K562 (cell line): ENCODE measurements around the gene FN1. TPM values are rescaled to one million over a fixed set of nuclear protein-coding genes. Genes with fewer than 3 reads are reported as not detected.

Experiments
- ATF3 ChIP-seq, 2 experiments: fragments of 450-650 bp in 1 of 2; sonication (generic) in 1 of 2; formaldehyde crosslinking in 1 of 2; IDR thresholded peaks in 1 of 2; conservative IDR thresholded peaks in 1 of 2; 2 replicates each; pipeline versions ENCODE4 v1.6.1 to v1.8.1; 2016 to 2023; ENCODE audit warnings: mild to moderate bottlenecking in 2 of 2, moderate library complexity in 2 of 2, inconsistent platforms in 1 of 2, missing genetic modification reagents in 1 of 2
- CBX3 ChIP-seq, 2 experiments: IDR thresholded peaks; 1 replicate in 1 of 2; 2 replicates in 1 of 2; pipeline ENCODE4 v1.6.1; 2012; ENCODE audit warnings: inconsistent platforms in 2 of 2, low read length in 2 of 2, borderline replicate concordance in 1 of 2, control low read depth in 1 of 2
- DACH1 ChIP-seq: fragments of 450-650 bp; IDR thresholded peaks from 2 replicates; pipeline ENCODE4 v1.6.1; 2018; ENCODE audit not compliant: partially characterized antibody
- E2F6 ChIP-seq, 2 experiments: IDR thresholded peaks; 2 replicates each; pipeline ENCODE4 v1.6.1; 2011; ENCODE audit warnings: borderline replicate concordance in 1 of 2, control low read depth in 1 of 2, low read depth in 1 of 2, low read length in 1 of 2, mild to moderate bottlenecking in 1 of 2, mixed read lengths in 1 of 2, moderate library complexity in 1 of 2; ENCODE audit not compliant: insufficient read depth in 1 of 2, insufficient read length in 1 of 2, poor library complexity in 1 of 2, severe bottlenecking in 1 of 2; ENCODE audit errors: extremely low read depth in 1 of 2
- MGA ChIP-seq: fragments of 450-650 bp; IDR thresholded peaks from 2 replicates; pipeline ENCODE4 v1.6.1; 2016; ENCODE audit warnings: mild to moderate bottlenecking, moderate library complexity
- TAL1 ChIP-seq: fragments of 450-650 bp; IDR thresholded peaks from 2 replicates; pipeline ENCODE4 v1.6.1; 2016; ENCODE audit warnings: mild to moderate bottlenecking
- TCF3 ChIP-seq: sonication (generic); formaldehyde crosslinking; IDR thresholded peaks from 2 replicates; pipeline ENCODE4 v1.4.0; 2020; ENCODE audit warnings: mild to moderate bottlenecking, missing genetic modification reagents
- THRA ChIP-seq: fragments of 450-650 bp; IDR thresholded peaks from 2 replicates; pipeline ENCODE4 v1.6.1; 2017; ENCODE audit warnings: mild to moderate bottlenecking, moderate library complexity
- polyA plus RNA-seq, 8 experiments: library from polyadenylated mRNA; depleted of rRNA in 4 of 8; stranded (reverse) in 5 of 8; unstranded in 3 of 8; fragments of >200 nt; fragmentation: Nextera tagmentation in 2 of 8; fragmentation: Illumina TruSeq in 1 of 8; extraction: Ambion mirVana in 2 of 8; extraction: Trizol in 1 of 8; gene quantifications; 2 replicates each; pipeline versions ENCODE4 v1.2.1 to v1.2.3, GENCODE V29; 2011 to 2014; ENCODE audit warnings: inconsistent platforms in 1 of 8, missing spikeins in 1 of 8
- total RNA-seq, 7 experiments: library from RNA; depleted of rRNA in 6 of 7; stranded (reverse); fragments of >200 nt in 6 of 7; fragmentation: Illumina TruSeq in 2 of 7; extraction: Trizol in 2 of 7; gene quantifications; 2 replicates each; pipeline versions ENCODE4 v1.2.1 to v1.2.3, GENCODE V29; 2011 to 2021; ENCODE audit warnings: low replicate concordance in 1 of 7

FN1 gene
- total and polyA plus RNA-seq, 9 of the 15 experiments (the other 6 are each of a cell fraction or from before 2014, with no cell fraction given) = 7.4 to 19.1 (median 11.2) TPM

- TF ChIP-seq MGA (peak; percentile 76), CBX3 (IDR thresholded peaks at IDR 0.05; ENCODE audit: borderline replicate concordance in 1 of 2, low read length in 2 of 2) (peak in 1 of 2 experiments; percentile 37; a peak in 1 of 3 replicates), TAL1 (peak; percentile 74), THRA (no peak), TCF3 (CRISPR knock-in tag) (peak; percentile 82), ATF3 (IDR thresholded peaks at IDR 0.05) (peak; percentile 47), ATF3 (CRISPR knock-in tag; conservative IDR thresholded peaks at IDR 0.05) (no peak), DACH1 (peak; percentile 71), E2F6 (IDR thresholded peaks at IDR 0.05; ENCODE audit: borderline replicate concordance in 1 of 2, extremely low read depth in 1 of 2, insufficient read depth in 1 of 2, insufficient read length in 1 of 2, low read depth in 1 of 2, low read length in 1 of 2, poor library complexity in 1 of 2, severe bottlenecking in 1 of 2) (peak in 1 of 2 experiments; percentile 39)
These were observed 13.9 kb downstream of the FN1 start (continued) for GRCh38 chr2:215421859-215422461.
